ENCODE results near the gene BRIX1. TPM values are rescaled to one million over a fixed set of nuclear protein-coding genes. Genes with fewer than 3 reads are reported as not detected.

Gene BRIX1
- total RNA-seq, 1 experiment from 2014 or later, result 76.4 TPM

- intact Hi-C loops (cut with micrococcal nuclease), result no loop called here
- TF ChIP-seq CBX3 (IDR thresholded peaks at IDR 0.05; ENCODE audit: low read depth), result no peak
- no peak for TF ChIP-seq JUND (IDR thresholded peaks at IDR 0.05)
- no peak for TF ChIP-seq CTCF (IDR thresholded peaks at IDR 0.05 in 2 of 3, conservative IDR thresholded peaks at IDR 0.05 in 1 of 3; ENCODE audit: borderline replicate concordance in 1 of 3, insufficient read depth in 1 of 3, low read depth in 2 of 3, low read length in 2 of 3)
- TF ChIP-seq SRF (IDR thresholded peaks at IDR 0.05; ENCODE audit: low read depth), result no peak
- TF ChIP-seq RAD21 (IDR thresholded peaks at IDR 0.05; ENCODE audit: low read depth), result no peak
- no peak for TF ChIP-seq YY1 (IDR thresholded peaks at IDR 0.05; ENCODE audit: extremely low read depth, insufficient replicate concordance, low read depth, low read length)
- TF ChIP-seq FOSL1 (IDR thresholded peaks at IDR 0.05; ENCODE audit: low read depth), result no peak
- TF ChIP-seq POLR2A (IDR thresholded peaks at IDR 0.05; ENCODE audit: borderline replicate concordance, extremely low read depth, insufficient read depth, insufficient read length), result no peak
- TF ChIP-seq TCF7L2 (IDR thresholded peaks at IDR 0.05; ENCODE audit: borderline replicate concordance, extremely low read depth, insufficient read depth, insufficient read length), result no peak
- Histone ChIP-seq H3K79me2 (ENCODE audit: insufficient read depth, low read length) (peaks cover 66% of the 10 kb centered on the region), H3K9ac (ENCODE audit: low read length) (peak overlapping the region; percentile 92), H3K27ac (ENCODE audit: low read depth, low read length) (peak overlapping the region; percentile 88; the same call in 1 of the 2 replicates), H3K4me3 (replicated peaks in 1 of 2; ENCODE audit: low read depth in 1 of 2, low read length in 2 of 2) (peak overlapping the region; percentile 90 to 93), H2AFZ (ENCODE audit: low read depth, low read length, poor library complexity, severe bottlenecking) (no peak overlapping the region), H3K27me3 (ENCODE audit: insufficient read depth, low read length) (no peaks in the 10 kb centered on the region), H3K9me3 (ENCODE audit: control insufficient read depth in 1 of 2, insufficient read depth in 1 of 2, low read depth in 1 of 2, low read length in 2 of 2) (no peaks in the 10 kb centered on the region), H3K36me3 (ENCODE audit: control insufficient read depth in 1 of 2, insufficient read depth in 2 of 2, low read length in 2 of 2) (peaks cover 11 to 13% of the 10 kb centered on the region in 2 experiments), H3K4me2 (ENCODE audit: low read length) (peak overlapping the region; percentile 80), H3K9me2 (ENCODE audit: insufficient read depth) (no peaks in the 10 kb centered on the region), H3K4me1 (ENCODE audit: control insufficient read depth in 1 of 2, insufficient read depth in 2 of 2, low read length in 2 of 2) (peaks cover 11 to 24% of the 10 kb centered on the region in 2 experiments; a peak in 3 of 4 replicates), H4K20me1 (ENCODE audit: insufficient read depth) (peaks cover 5% of the 10 kb centered on the region)
- ChIA-PET POLR2A (interaction anchor here (2.3 kb wide), 1 partner anchor 16 kb away, joined by 26 read pairs; the partner anchor contains the start of genes BRIX1 and RAD1), RAD21 (ENCODE audit: low non-redundant PET in 1 of 2, low total read pairs in 2 of 2, uncharacterized antibody in 2 of 2, unreplicated experiment in 2 of 2) (no interaction called here), CTCF (no interaction called here)
- DNase-seq (ENCODE audit: low read depth, low spot score) (no peak), ATAC-seq (no peak)
- BruUV-seq (replicated peaks), result TSS peak; percentile 63
These were observed 15.4 kb downstream of the BRIX1 start for GRCh38 chr5:34930870-34931269.

Measured in HCT116 (cell line).